Hepatocyte (in vitro differentiated cells): Measurements from ENCODE around the gene ERCC8.

Experiments
- EZH2 ChIP-seq: fragments of 200-600 bp; sonication (generic); IDR thresholded peaks from 2 replicates; pipeline ENCODE4 v1.6.1; 2016; ENCODE audit warnings: antibody characterized with exemption, mild to moderate bottlenecking, borderline replicate concordance
- EZH2phosphoT487 ChIP-seq: fragments of 200-600 bp; sonication (generic); IDR thresholded peaks from one replicate; pipeline ENCODE4 v1.6.1; 2018; ENCODE audit warnings: antibody characterized with exemption, mild to moderate bottlenecking, low read depth, moderate library complexity; ENCODE audit not compliant: unreplicated experiment, severe bottlenecking
- TF ChIP-seq, protein P1 (sequence below): fragments of 200-600 bp; sonication (generic); IDR thresholded peaks from 2 replicates; pipeline ENCODE4 v1.5.1; 2016; ENCODE audit warnings: antibody characterized with exemption, mild to moderate bottlenecking; ENCODE audit not compliant: poor library complexity

- TF ChIP-seq EZH2 = no peak
- TF ChIP-seq, protein P1, sequence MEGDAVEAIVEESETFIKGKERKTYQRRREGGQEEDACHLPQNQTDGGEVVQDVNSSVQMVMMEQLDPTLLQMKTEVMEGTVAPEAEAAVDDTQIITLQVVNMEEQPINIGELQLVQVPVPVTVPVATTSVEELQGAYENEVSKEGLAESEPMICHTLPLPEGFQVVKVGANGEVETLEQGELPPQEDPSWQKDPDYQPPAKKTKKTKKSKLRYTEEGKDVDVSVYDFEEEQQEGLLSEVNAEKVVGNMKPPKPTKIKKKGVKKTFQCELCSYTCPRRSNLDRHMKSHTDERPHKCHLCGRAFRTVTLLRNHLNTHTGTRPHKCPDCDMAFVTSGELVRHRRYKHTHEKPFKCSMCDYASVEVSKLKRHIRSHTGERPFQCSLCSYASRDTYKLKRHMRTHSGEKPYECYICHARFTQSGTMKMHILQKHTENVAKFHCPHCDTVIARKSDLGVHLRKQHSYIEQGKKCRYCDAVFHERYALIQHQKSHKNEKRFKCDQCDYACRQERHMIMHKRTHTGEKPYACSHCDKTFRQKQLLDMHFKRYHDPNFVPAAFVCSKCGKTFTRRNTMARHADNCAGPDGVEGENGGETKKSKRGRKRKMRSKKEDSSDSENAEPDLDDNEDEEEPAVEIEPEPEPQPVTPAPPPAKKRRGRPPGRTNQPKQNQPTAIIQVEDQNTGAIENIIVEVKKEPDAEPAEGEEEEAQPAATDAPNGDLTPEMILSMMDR = no peak
- no peak for TF ChIP-seq EZH2phosphoT487
These were observed 56.4 kb downstream of the ERCC8 start for GRCh38 chr5:60888359-60889061.
